Measurements from ENCODE around the gene MAGI2.
"Not testable (repeated sequence)": the region's sequence is repeated elsewhere in the genome, so short reads cannot be mapped to it uniquely, and the experiment has no call there.

MAGI2 gene

DNA sequence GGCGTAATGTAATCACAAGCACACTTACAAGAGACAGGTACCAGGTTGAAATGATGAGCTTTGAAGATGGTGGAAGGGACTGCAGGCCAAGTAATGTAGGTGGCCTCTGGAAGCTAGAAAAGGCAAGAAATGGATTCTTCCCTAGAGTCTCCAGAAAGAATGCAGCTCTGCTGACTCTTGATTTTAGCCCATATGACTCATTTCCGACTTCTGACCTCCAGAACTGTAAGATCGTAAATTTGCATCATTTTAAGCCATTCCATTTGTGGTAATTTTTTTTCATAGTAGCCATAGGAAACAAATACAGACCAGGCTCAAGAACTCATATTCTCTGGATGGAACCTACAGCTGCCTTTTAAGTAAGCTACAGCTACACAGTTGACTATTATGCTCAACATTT, 315.5 kb downstream of the MAGI2 start:
- Mint-ChIP-seq H3K9me3 (peaks cover 6% of the 10 kb centered on the region), H3K36me3 (no peaks in the 10 kb centered on the region), H3K4me3 (no peak overlapping the region), H3K27me3 (no peaks in the 10 kb centered on the region), H3K4me1 (no peaks in the 10 kb centered on the region), H3K27ac (no peak overlapping the region)
- CTCF ChIA-PET = no interaction called here
- DNase-seq = no peak

DNA sequence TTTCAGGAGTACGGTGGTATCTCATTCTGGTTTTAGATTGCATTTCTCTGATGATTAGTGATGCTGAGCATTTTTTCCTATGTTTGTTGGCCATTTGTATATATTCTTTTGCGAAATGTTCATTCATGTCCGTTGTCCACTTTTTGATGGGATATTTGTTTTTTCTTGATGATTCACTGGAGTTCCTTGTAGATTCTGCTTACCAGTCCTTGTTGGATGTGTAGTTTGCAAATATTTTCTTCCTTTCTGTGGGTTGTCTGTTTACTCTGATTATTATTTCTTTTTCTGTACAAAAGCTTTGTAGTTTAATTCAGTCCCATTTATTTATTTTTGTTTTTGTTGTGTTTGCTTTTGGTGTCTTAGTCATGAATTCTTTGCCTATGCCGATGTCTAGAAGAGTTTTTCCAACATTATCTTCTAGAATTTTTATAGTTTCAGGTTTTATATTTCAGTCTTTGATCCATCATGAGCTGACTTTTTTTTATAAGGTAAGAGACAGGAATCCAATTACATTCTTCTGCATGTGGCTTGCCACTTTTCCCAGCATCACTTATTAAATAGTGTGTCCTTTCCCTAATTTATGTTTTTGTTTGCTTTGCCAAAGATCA, 320.5 kb downstream of the MAGI2 start:
- CTCF ChIA-PET = no interaction called here
- H3K36me3 Mint-ChIP-seq = no peaks in the 10 kb centered on the region
- no peak overlapping the region for H3K4me3 Mint-ChIP-seq
- no peak overlapping the region for H3K27ac Mint-ChIP-seq
- DNase-seq = no peak
- no peaks in the 10 kb centered on the region for H3K4me1 Mint-ChIP-seq
- peaks cover 8% of the 10 kb centered on the region for H3K9me3 Mint-ChIP-seq
- H3K27me3 Mint-ChIP-seq = no peaks in the 10 kb centered on the region

DNA sequence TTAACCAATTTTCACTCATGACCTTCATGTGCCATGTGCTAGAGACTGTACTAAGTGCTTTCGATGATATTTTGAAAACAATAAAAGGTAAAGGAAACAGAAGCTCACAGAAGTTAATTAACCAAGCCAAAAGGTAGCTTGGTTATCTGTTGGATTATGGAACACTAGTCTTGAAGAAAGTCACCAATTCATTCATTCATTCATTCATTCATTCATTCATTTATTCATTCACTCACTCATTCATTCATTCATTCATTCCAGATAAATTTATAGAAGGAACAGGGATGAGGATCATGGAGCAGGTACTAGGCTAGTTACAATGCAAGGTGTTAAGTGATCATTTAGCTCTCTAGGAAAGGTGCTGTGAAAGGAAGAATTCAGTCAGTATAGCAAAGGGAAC, 322.8 kb downstream of the MAGI2 start:
- no peaks in the 10 kb centered on the region for H3K27me3 Mint-ChIP-seq
- peaks cover 3% of the 10 kb centered on the region for H3K9me3 Mint-ChIP-seq
- no peak overlapping the region for H3K27ac Mint-ChIP-seq
- H3K36me3 Mint-ChIP-seq = no peaks in the 10 kb centered on the region
- CTCF ChIA-PET = no interaction called here
- no peak overlapping the region for H3K4me3 Mint-ChIP-seq
- H3K4me1 Mint-ChIP-seq = no peaks in the 10 kb centered on the region
- DNase-seq = no peak

DNA sequence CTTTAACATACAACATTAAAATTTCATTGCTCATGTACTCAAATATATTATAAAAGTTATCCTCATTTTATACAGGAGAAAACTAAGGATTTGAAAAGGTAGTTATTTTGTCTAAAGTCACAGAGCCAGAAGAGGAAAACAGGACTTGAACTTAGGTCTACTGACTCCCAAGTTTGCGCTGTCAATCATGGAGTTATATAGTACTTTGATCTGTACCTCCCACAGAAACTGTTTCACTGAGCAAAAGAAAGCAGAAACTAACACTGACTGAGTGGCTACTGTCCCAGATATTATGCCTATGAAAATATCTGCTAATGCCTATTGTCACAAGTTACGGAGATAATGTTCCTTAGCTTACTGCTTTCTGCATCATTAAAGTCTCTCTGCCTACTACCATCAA, 329.1 kb downstream of the MAGI2 start:
- no peaks in the 10 kb centered on the region for H3K36me3 Mint-ChIP-seq
- no peak for DNase-seq
- peaks cover 4% of the 10 kb centered on the region for H3K9me3 Mint-ChIP-seq
- no peak overlapping the region for H3K27ac Mint-ChIP-seq
- H3K27me3 Mint-ChIP-seq = no peaks in the 10 kb centered on the region
- H3K4me1 Mint-ChIP-seq = no peaks in the 10 kb centered on the region
- H3K4me3 Mint-ChIP-seq = no peak overlapping the region
- CTCF ChIA-PET = no interaction called here

DNA sequence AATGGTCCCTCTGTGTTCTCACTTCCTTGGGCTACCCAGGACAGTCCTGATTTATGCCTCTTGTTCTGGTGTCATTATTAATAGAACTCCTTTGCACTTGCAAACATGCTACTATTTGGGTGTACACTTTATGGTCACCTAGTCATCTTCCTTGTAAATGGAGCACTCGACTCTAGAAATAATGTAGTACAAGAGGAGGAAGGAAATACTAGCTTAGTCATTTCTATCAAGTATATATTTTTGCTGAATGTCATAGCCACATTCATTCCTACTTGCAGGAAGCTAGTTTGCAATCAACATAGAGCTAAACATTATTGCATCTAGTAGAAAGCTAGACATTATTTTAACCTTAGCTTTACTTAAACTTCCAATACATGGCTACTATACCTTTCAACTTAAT, 335.3 kb downstream of the MAGI2 start:
- no peaks in the 10 kb centered on the region for H3K36me3 Mint-ChIP-seq
- H3K4me3 Mint-ChIP-seq = no peak overlapping the region
- no peaks in the 10 kb centered on the region for H3K27me3 Mint-ChIP-seq
- H3K27ac Mint-ChIP-seq = no peak overlapping the region
- peaks cover 1% of the 10 kb centered on the region for H3K9me3 Mint-ChIP-seq
- no peaks in the 10 kb centered on the region for H3K4me1 Mint-ChIP-seq
- no peak for DNase-seq
- CTCF ChIA-PET = no interaction called here

DNA sequence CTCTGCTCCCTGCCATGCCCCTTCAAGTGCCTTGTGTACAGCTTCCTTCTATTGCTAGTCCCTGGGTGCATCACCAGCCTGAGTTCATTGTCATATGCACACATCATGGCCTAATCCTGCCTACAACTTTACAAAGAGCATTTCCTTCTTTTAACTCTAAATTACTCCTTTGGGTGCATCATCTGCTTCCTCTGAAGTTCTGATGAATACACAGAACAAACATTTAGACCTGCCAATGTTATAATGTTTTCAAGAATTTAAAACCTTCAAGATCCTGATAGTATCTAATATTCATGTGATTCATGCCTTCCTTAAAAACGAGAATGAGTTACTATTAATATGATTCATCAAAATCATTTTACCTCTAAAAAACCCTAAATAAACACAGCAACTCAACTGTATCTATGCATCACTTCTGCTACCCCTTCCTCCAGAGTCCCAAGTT, 357.1 kb downstream of the MAGI2 start:
- Mint-ChIP-seq H3K36me3 (no peaks in the 10 kb centered on the region), H3K27me3 (no peaks in the 10 kb centered on the region), H3K9me3 (no peaks in the 10 kb centered on the region), H3K4me1 (no peaks in the 10 kb centered on the region), H3K27ac (no peak overlapping the region), H3K4me3 (no peak overlapping the region)
- DNase-seq = no peak
- CTCF ChIA-PET = no interaction called here

DNA sequence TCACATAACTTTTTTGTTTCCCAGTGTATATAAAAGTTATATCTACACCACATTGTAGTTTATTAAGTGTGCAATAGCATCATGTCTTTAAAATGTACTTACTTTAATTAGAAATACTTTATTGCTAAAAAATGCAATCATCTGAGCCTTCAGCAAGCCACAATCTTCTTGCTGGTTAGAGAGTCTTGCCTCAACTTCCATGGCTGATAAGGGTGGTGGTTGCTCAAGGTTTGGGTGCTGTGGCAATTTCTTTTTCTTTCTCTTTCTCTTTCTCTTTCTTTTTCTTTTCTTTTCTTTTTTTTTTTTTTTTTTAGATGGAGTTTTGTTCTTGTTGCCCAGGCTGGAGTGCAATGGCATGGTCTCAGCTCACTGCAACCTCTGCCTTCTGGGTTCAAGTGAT, 360.0 kb downstream of the MAGI2 start:
- Mint-ChIP-seq H3K27me3 (no peaks in the 10 kb centered on the region), H3K36me3 (no peaks in the 10 kb centered on the region), H3K4me1 (no peaks in the 10 kb centered on the region), H3K27ac (no peak overlapping the region), H3K4me3 (no peak overlapping the region), H3K9me3 (peaks cover 3% of the 10 kb centered on the region)
- no peak for DNase-seq
- CTCF ChIA-PET = no interaction called here

DNA sequence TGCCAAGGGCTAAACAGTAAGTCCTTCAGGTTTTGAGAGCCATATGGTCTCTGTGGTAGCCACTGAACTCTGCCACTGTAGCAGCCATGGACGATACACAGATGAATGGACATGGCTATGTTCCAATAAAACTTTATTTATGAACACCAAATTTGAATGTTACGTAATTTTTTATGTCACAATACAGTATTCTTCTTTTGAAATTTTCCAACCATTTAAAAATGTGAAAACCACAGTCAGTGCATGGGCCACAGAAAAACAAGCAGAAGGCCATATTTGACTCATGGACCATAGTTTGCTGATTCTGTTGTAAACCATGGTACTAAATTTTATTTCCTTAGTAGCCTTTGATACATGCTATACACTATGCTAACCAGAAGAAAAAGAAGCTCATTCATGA, 361.8 kb downstream of the MAGI2 start:
- H3K9me3 Mint-ChIP-seq = peaks cover 5% of the 10 kb centered on the region
- DNase-seq = no peak
- no peaks in the 10 kb centered on the region for H3K4me1 Mint-ChIP-seq
- H3K27ac Mint-ChIP-seq = no peak overlapping the region
- no peak overlapping the region for H3K4me3 Mint-ChIP-seq
- no peaks in the 10 kb centered on the region for H3K36me3 Mint-ChIP-seq
- H3K27me3 Mint-ChIP-seq = no peaks in the 10 kb centered on the region
- CTCF ChIA-PET = no interaction called here

DNA sequence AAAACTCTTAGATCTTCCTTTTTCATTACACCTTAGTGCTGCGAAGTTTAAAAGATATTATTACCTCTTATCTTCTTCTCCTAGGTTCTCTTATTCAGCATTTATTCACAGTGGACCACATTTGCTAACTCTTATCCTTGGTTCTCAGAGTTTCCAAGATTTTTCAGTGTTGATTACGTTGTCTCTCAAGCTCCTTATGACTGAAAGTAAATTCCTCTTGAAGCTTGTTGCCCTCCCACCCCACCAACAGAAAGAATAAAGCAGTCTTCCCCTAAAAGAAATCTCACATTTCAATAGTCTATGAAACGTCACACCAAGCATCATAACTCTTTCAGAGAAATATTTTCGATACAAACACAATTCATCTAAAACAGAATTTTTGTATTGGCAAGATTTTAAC, 362.5 kb downstream of the MAGI2 start:
- no peaks in the 10 kb centered on the region for H3K36me3 Mint-ChIP-seq
- CTCF ChIA-PET = no interaction called here
- H3K4me3 Mint-ChIP-seq = no peak overlapping the region
- H3K4me1 Mint-ChIP-seq = no peaks in the 10 kb centered on the region
- H3K27ac Mint-ChIP-seq = no peak overlapping the region
- H3K27me3 Mint-ChIP-seq = no peaks in the 10 kb centered on the region
- peaks cover 5% of the 10 kb centered on the region for H3K9me3 Mint-ChIP-seq
- no peak for DNase-seq

DNA sequence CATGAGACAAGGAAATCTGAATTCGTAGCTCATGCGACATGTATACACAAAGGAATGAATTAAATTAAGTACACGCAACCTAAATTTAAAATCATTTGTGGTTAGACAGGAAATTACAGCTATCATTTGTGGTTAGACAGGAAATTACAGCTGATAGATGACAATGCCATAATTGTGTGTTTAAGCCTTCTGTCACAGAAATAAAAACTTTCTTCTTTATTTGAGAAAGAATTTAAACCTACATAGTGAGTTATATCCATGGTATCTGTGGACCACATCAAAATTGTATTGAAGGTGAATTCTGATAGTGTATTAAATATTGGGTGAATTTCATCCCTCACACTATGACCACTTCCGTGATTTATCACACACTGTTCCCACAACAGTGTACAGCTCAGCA, 362.9 kb downstream of the MAGI2 start:
- CTCF ChIA-PET = no interaction called here
- DNase-seq = no peak
- H3K4me1 Mint-ChIP-seq = no peaks in the 10 kb centered on the region
- H3K27ac Mint-ChIP-seq = no peak overlapping the region
- H3K36me3 Mint-ChIP-seq = no peaks in the 10 kb centered on the region
- no peak overlapping the region for H3K4me3 Mint-ChIP-seq
- H3K27me3 Mint-ChIP-seq = no peaks in the 10 kb centered on the region
- H3K9me3 Mint-ChIP-seq = peaks cover 5% of the 10 kb centered on the region

DNA sequence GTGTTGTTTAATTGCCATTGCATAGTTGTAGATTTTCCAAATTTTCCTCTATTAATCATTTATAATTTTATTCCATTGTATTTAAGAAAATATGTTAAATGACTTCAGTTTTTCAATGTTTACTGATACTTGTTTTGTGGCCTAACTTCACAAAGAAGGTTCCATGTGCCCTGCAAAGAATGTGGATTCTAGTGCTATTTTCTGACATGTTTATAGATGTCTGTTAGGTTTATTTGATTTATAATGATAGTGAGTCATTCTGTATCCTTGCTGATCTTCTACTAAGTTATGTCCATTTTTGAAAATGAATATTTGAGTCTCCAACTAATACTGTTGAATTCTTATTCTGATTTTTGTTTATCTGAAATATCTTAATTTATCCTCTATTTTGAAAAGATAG, 369.0 kb downstream of the MAGI2 start:
- H3K27me3 Mint-ChIP-seq = no peaks in the 10 kb centered on the region
- no peaks in the 10 kb centered on the region for H3K4me1 Mint-ChIP-seq
- no peak overlapping the region for H3K27ac Mint-ChIP-seq
- CTCF ChIA-PET = no interaction called here
- peaks cover 5% of the 10 kb centered on the region for H3K9me3 Mint-ChIP-seq
- H3K36me3 Mint-ChIP-seq = no peaks in the 10 kb centered on the region
- DNase-seq = no peak
- no peak overlapping the region for H3K4me3 Mint-ChIP-seq

DNA sequence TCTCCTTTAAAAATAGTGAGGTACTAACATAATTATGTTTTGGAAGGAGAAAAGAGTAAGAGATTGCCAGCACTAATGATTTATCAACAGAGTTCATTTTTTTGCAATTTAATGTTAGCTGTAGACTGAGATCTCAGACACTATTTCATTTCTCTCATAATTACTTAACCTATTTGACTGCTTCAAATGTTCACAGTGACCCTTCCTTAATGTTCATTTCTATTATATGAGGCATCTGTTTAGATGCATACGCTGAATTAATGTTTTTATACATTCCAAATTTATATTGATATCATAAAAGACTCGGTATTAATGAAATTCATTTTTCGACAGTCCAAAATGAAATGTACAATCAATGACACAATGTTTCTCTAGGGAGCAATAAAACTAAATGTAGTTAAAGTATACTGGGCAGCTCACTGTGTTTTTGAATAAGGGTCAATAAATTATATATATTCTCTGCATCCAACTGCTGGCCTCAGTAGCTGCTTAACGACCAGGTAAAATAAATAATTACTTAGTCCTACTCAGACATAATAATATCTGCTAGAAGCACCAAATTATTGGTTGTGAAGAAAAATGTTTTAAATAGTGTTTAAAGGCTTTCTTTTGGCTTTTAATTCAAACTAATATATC, 373.4 kb downstream of the MAGI2 start:
- H3K36me3 Mint-ChIP-seq = no peaks in the 10 kb centered on the region
- no peak overlapping the region for H3K27ac Mint-ChIP-seq
- H3K4me3 Mint-ChIP-seq = no peak overlapping the region
- no peaks in the 10 kb centered on the region for H3K4me1 Mint-ChIP-seq
- DNase-seq = no peak
- no peaks in the 10 kb centered on the region for H3K27me3 Mint-ChIP-seq
- CTCF ChIA-PET = no interaction called here
- H3K9me3 Mint-ChIP-seq = no peaks in the 10 kb centered on the region

DNA sequence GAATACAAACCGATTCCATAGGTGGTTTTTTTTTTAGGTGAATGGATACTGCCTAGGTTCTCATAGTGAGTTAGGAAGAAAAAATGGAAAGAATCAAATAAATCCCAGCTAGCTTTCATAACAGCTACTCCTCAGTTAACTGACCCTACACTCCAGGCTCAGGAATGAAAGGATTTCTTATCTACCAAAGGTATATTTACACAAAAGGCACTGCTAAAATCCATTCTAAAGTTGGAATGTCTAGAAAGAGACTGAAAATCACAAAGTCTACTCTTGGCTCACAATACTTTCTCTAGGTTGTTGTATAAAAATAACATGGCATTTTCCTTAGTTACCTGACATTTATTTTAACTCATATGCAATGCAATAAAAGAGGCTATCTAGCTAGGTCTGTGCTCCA, 375.2 kb downstream of the MAGI2 start:
- Mint-ChIP-seq H3K9me3 (no peaks in the 10 kb centered on the region), H3K36me3 (no peaks in the 10 kb centered on the region)
- CTCF ChIA-PET = no interaction called here

DNA sequence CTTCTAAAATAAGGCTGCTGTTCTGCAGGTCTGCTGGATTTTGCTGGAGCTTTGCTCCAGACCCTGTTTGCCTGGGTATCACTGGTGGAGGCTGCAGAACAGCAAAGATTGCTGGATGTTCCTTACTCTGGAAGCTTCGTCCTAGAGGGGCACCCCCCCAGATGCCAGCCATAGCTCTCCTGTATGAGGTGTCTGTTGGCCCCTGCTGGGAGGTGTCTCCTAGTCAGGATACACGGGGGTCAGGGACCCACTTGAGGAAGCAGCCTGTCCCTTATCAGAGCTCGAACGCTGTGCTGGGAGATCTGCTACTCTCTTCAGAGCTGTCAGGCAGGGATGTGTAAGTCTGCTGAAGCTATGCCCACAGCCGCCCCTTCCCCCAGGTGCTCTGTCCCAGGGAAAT, 382.3 kb downstream of the MAGI2 start:
- DNase-seq, H3K4me3 Mint-ChIP-seq, H3K27ac Mint-ChIP-seq, H3K9me3 Mint-ChIP-seq, H3K4me1 Mint-ChIP-seq, H3K36me3 Mint-ChIP-seq, H3K27me3 Mint-ChIP-seq, CTCF ChIA-PET: not testable (repeated sequence)

More for the DNA sequence above, 375.2 kb downstream of the MAGI2 start:
- DNase-seq = no peak
- no peaks in the 10 kb centered on the region for H3K4me1 Mint-ChIP-seq
- H3K4me3 Mint-ChIP-seq = no peak overlapping the region
- no peaks in the 10 kb centered on the region for H3K27me3 Mint-ChIP-seq
- no peak overlapping the region for H3K27ac Mint-ChIP-seq

DNA sequence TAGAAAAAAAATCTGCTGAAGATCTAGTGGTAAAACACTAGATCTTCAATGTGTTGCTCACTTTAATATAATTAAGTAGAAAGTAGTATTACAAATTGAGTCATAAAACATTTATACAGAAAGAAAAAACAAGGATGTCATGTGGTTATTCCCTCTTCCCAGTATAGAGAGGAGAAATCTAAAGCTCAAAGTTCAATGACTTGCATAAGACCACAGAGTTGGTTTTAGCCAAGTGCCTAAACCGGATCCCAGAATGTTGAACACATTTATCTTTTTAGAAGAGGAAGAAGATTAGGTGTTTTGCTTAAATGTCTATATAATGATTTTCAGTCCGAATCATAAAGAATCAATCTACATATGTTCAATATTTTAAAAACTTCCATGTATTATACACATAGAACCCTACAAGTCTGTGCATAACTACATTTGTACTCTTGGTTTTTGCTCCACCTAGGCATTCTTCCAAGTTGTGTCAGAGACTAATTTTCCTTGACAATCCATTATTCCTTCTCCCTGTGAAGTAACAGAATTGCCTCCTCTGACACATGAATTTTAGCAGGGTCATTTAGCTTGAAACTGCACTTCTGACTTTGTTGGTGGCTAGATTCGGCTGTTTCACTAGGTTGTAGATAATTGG, 389.2 kb downstream of the MAGI2 start:
- peaks cover 6% of the 10 kb centered on the region for H3K9me3 Mint-ChIP-seq
- CTCF ChIA-PET = no interaction called here
- DNase-seq = no peak
- no peak overlapping the region for H3K4me3 Mint-ChIP-seq
- no peaks in the 10 kb centered on the region for H3K27me3 Mint-ChIP-seq
- no peak overlapping the region for H3K27ac Mint-ChIP-seq
- H3K4me1 Mint-ChIP-seq = no peaks in the 10 kb centered on the region
- no peaks in the 10 kb centered on the region for H3K36me3 Mint-ChIP-seq

Measured in activated naive CD4-positive, alpha-beta T cell treated with anti-CD3 and anti-CD28 coated beads, Interleukin-2, amount 10 ng/mL, durations not matched to agents 7 days and 5 days (primary cell).